BJ (cell line): ENCODE measurements around the gene DLG4. TPM values are rescaled to one million over a fixed set of nuclear protein-coding genes. Genes with fewer than 3 reads are reported as not detected.

Experiments used
- CTCF ChIA-PET: fragments of 350-600 bp; formaldehyde crosslinking; extraction: SDS; loops from one replicate; lab custom pipeline; 2021; ENCODE audit warnings: antibody characterized with exemption, inconsistent platforms; lab: Yijun Ruan, JAX
- POLR2A ChIA-PET: fragments of 300-600 bp; sonication (Branson Sonifier 250); formaldehyde crosslinking; extraction: SDS; loops from one replicate; lab custom pipeline; 2021; ENCODE audit warnings: antibody characterized with exemption; lab: Charles Lee
- DNase-seq: peaks from one replicate; pipeline ENCODE4 v3.0.0-alpha.2; 2011; ENCODE audit warnings: low read depth
- H3K27me3 ChIP-seq: 2 replicates; pipeline ENCODE4 v1.6.0; 2011; ENCODE audit warnings: low read length; ENCODE audit not compliant: control insufficient read depth, insufficient read depth
- H3K36me3 ChIP-seq: 2 replicates; pipeline ENCODE4 v1.5.1; 2011; ENCODE audit warnings: low read length; ENCODE audit not compliant: control insufficient read depth, insufficient read depth
- H3K4me3 ChIP-seq: 2 replicates; pipeline ENCODE4 v1.5.1; 2011; ENCODE audit warnings: low read depth, mild to moderate bottlenecking, control low read depth, low read length
- CTCF ChIP-seq: IDR thresholded peaks from 2 replicates; pipeline ENCODE4 v1.5.1; 2011; ENCODE audit warnings: low read depth, mild to moderate bottlenecking, control low read depth, inconsistent platforms, low read length, moderate library complexity; ENCODE audit not compliant: insufficient read depth
- polyA plus RNA-seq: library from polyadenylated mRNA; depleted of rRNA; stranded (reverse); fragments of >200 nt; gene quantifications from 2 replicates; pipeline ENCODE4 v1.2.3, GENCODE V29; 2011

The DLG4 gene
- polyA plus RNA-seq, 1 experiment, result 20.4 TPM

GRCh38 chr17:7146115-7146514 is 73.5 kb downstream of the DLG4 start:
- POLR2A ChIA-PET, result interaction anchor here (0.5 kb wide), 1 partner anchor 338 kb away, joined by 3 read pairs; no protein-coding TSS in a partner anchor
- no peak for TF ChIP-seq CTCF
- H3K36me3 ChIP-seq, result no peaks in the 10 kb centered on the region
- peaks cover 5% of the 10 kb centered on the region for H3K27me3 ChIP-seq
- DNase-seq, result no peak
- H3K4me3 ChIP-seq, result no peak overlapping the region
- CTCF ChIA-PET, result interaction anchor here (0.7 to 2.1 kb wide), 2 partner anchors 10 to 13 kb away, joined by 3 to 9 read pairs; no protein-coding TSS in a partner anchor

GRCh38 chr17:7144213-7144612 is 75.4 kb downstream of the DLG4 start:
- no peak for DNase-seq
- CTCF ChIA-PET, result no interaction called here
- H3K27me3 ChIP-seq, result peaks cover 12% of the 10 kb centered on the region

GRCh38 chr17:7141824-7142223 is 77.8 kb downstream of the DLG4 start:
- no peak for TF ChIP-seq CTCF
- Histone ChIP-seq H3K27me3 (peaks cover 13% of the 10 kb centered on the region), H3K36me3 (no peaks in the 10 kb centered on the region), H3K4me3 (no peak overlapping the region)
- ChIA-PET POLR2A (no interaction called here), CTCF (interaction anchor here (0.7 to 3.0 kb wide), 5 partner anchors 8 to 155 kb away, joined by 3 to 28 read pairs (median 4); no protein-coding TSS in a partner anchor)
- DNase-seq, result no peak

More at GRCh38 chr17:7144213-7144612, 75.4 kb downstream of the DLG4 start:
- no peaks in the 10 kb centered on the region for H3K36me3 ChIP-seq
- TF ChIP-seq CTCF, result no peak
- POLR2A ChIA-PET, result no interaction called here
- H3K4me3 ChIP-seq, result no peak overlapping the region

GRCh38 chr17:7139400-7139799 is 80.2 kb downstream of the DLG4 start:
- ChIA-PET POLR2A (no interaction called here), CTCF (interaction anchor here (0.8 to 3.0 kb wide), 7 partner anchors 13 to 225 kb away, joined by 3 to 28 read pairs (median 4); no protein-coding TSS in a partner anchor)
- Histone ChIP-seq H3K27me3 (peaks cover 13% of the 10 kb centered on the region), H3K4me3 (no peak overlapping the region), H3K36me3 (no peaks in the 10 kb centered on the region)
- no peak for TF ChIP-seq CTCF
- no peak for DNase-seq

- CTCF ChIA-PET, result interaction anchor here (0.8 to 4.4 kb wide), 9 partner anchors 14 to 225 kb away, joined by 4 to 92 read pairs (median 10); no protein-coding TSS in a partner anchor
- Histone ChIP-seq H3K27me3 (peaks cover 13% of the 10 kb centered on the region), H3K36me3 (no peaks in the 10 kb centered on the region), H3K4me3 (no peak overlapping the region)
- DNase-seq, result no peak
- TF ChIP-seq CTCF, result no peak
- POLR2A ChIA-PET, result no interaction called here
These were observed 80.7 kb downstream of the DLG4 start for GRCh38 chr17:7138800-7139381.
